Naive thymus-derived CD8-positive, alpha-beta T cell (primary cell): Measurements from ENCODE around the gene HSPB6. TPM values are rescaled to one million over a fixed set of nuclear protein-coding genes. Genes with fewer than 3 reads are reported as not detected.
A peak's percentile ranks its signal among the peaks of the same experiment; 100 is the strongest.
"Not testable (repeated sequence)": the region's sequence is repeated elsewhere in the genome, so short reads cannot be mapped to it uniquely, and the experiment has no call there.

Source experiments
- ATAC-seq, 2 donors: fragments of 150-1000 bp; cut with Tn5 transposase in 1 of 2; sonication (Bioruptor Pico), chemical (Tn5 transposase) in 1 of 2; 1 replicate in 1 of 2; 2 replicates in 1 of 2; pipeline ENCODE4 v1.10.0; 2021; ENCODE audit warnings: mild to moderate bottlenecking in 2 of 2, moderate library complexity in 2 of 2
- POLR2A ChIA-PET: fragments of 350-600 bp; sonication (Branson Sonifier 250); formaldehyde crosslinking; loops from one replicate; lab custom pipeline; 2021; ENCODE audit warnings: antibody characterized with exemption; lab: Charles Lee
- DNase-seq, 10 donors: peaks; one replicate each; pipeline versions ENCODE4 v3.0.0 to v3.0.0-alpha.2; 2020 to 2022
- H3K27ac Mint-ChIP-seq, 10 donors: one replicate each; pipeline ENCODE4 v1.8.0; 2020 to 2022; ENCODE audit warnings: mild to moderate bottlenecking in 10 of 10, mixed read lengths in 10 of 10, moderate library complexity in 4 of 10, inconsistent platforms in 1 of 10
- H3K27me3 Mint-ChIP-seq, 5 donors: one replicate each; pipeline ENCODE4 v1.8.0; 2021 to 2022; ENCODE audit warnings: mixed read lengths in 5 of 5
- H3K36me3 Mint-ChIP-seq, 3 donors: one replicate each; pipeline ENCODE4 v1.8.0; 2020 to 2022; ENCODE audit warnings: mixed read lengths in 3 of 3, mild to moderate bottlenecking in 2 of 3, inconsistent platforms in 1 of 3
- H3K4me1 Mint-ChIP-seq, 4 donors: one replicate each; pipeline ENCODE4 v1.8.0; 2021 to 2022; ENCODE audit warnings: mixed read lengths in 4 of 4
- H3K4me3 Mint-ChIP-seq, 10 donors: one replicate each; pipeline ENCODE4 v1.8.0; 2020 to 2022; ENCODE audit warnings: mild to moderate bottlenecking in 10 of 10, mixed read lengths in 10 of 10, moderate library complexity in 6 of 10, inconsistent platforms in 1 of 10
- H3K9me3 Mint-ChIP-seq, 9 donors: one replicate each; pipeline ENCODE4 v1.8.0; 2020 to 2022; ENCODE audit warnings: mixed read lengths in 9 of 9, mild to moderate bottlenecking in 3 of 9, inconsistent platforms in 1 of 9, moderate library complexity in 1 of 9
- polyA plus RNA-seq, 3 donors: library from polyadenylated mRNA; unstranded; fragments of 300-500 nt; fragmentation: Illumina TruSeq; gene quantifications; one replicate each; pipeline ENCODE4 v1.2.3, GENCODE V29; 2021
- total RNA-seq, 8 experiments: library from RNA in 2 of 8; stranded (reverse) in 2 of 8; gene quantifications; one replicate each; pipeline ENCODE4 v1.2.3 and lab custom pipeline; 2021 to 2026

HSPB6 gene
- total and polyA plus RNA-seq, 5 experiments from 2014 or later: not detected

DNA sequence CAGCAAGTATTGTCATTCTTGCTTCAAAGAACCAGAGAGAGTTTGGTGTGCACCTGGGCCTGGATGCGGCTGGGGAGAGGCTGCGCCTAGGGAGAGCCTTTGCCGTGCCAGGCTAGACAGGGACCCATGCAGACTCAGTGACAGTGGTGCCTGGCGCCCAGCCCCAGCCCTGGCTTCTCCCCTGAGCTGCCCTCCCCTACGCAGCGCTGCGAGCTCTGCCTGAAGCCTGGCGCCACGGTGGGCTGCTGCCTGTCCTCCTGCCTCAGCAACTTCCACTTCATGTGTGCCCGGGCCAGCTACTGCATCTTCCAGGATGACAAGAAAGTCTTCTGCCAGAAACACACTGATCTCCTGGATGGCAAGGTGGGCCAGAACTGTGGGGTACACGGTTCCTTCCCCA is 27.1 kb downstream of the HSPB6 start:
- ATAC-seq (no peak), DNase-seq (no peak)
- Mint-ChIP-seq H3K36me3 (peaks cover 0 to 80% (median 18%) of the 10 kb centered on the region in 3 donors), H3K27me3 (no peaks in the 10 kb centered on the region), H3K4me3 (no peak overlapping the region), H3K4me1 (peaks cover 0 to 15% (median 12%) of the 10 kb centered on the region in 4 donors), H3K9me3 (no peaks in the 10 kb centered on the region), H3K27ac (no peak overlapping the region)
- POLR2A ChIA-PET: no interaction called here

DNA sequence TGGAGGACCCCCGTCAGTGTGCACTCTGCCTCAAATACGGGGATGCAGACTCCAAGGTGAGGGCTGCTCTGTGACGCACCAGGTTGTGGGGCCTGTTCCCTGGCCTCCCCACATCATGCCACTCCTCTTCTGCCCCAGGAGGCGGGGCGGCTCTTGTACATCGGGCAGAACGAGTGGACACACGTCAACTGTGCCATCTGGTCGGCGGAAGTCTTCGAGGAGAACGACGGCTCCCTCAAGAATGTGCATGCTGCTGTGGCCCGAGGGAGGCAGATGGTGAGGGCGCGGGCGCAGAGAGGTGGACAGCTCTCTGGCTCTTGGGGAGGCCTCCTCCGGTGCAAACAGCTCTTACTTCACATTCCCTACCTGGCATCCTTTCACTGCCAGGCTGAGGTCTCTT is 27.8 kb downstream of the HSPB6 start:
- POLR2A ChIA-PET: no interaction called here
- no peak for DNase-seq
- Mint-ChIP-seq H3K27ac (no peak overlapping the region), H3K4me1 (peaks cover 0 to 11% (median 5%) of the 10 kb centered on the region in 4 donors), H3K4me3 (no peak overlapping the region), H3K27me3 (no peaks in the 10 kb centered on the region), H3K9me3 (no peaks in the 10 kb centered on the region), H3K36me3 (peaks cover 0 to 80% (median 21%) of the 10 kb centered on the region in 3 donors)
- ATAC-seq: no peak

DNA sequence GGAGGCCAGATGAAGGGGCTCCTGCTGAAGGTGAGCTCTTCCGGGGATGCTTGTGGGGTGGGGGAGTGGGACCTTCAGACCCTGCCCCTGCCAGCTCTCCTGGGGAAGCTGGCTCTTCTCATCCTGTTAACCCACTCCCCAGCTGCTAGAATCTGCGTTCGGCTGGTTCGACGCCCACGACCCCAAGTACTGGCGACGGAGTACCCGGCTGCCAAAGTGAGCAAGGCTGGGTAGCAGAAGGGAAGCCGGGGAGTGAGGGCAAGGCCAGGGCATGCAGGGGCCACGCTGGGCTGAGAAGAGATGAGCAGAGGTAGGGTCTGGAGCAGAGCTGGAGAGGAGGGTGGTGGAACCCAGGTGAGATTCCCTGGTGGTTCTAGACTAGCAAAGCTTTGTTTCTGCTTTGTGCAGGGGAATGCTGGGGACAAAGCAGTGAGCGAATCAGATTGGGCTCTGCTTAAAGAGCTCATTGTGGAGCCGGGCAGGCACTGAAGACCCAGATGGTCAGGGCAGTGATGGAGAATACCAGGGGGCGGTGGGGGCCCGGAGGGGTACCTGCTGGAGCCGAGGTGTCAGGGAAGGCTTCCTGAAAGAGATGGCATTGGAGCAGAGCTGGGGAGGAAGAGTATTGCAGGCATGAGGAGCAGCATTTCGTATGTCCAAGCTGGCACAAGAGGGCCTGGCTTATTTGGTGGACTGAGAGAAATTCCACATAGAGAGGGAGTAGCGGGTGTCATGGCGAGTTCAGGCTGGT is 28.7 kb downstream of the HSPB6 start:
- Mint-ChIP-seq H3K4me1 (peaks cover 0 to 15% (median 3%) of the 10 kb centered on the region in 4 donors), H3K36me3 (peaks cover 0 to 87% (median 23%) of the 10 kb centered on the region in 3 donors), H3K27me3 (no peaks in the 10 kb centered on the region), H3K4me3 (no peak overlapping the region), H3K9me3 (no peaks in the 10 kb centered on the region), H3K27ac (peak overlapping the region in 1 of 10 donors; percentile 53)
- ATAC-seq (no peak), DNase-seq (no peak)
- POLR2A ChIA-PET: interaction anchor here (0.9 to 1.3 kb wide), 5 partner anchors 9 to 20 kb away, joined by 3 to 6 read pairs (median 5); partner anchors contain the start of genes LIN37, PSENEN and U2AF1L4

DNA sequence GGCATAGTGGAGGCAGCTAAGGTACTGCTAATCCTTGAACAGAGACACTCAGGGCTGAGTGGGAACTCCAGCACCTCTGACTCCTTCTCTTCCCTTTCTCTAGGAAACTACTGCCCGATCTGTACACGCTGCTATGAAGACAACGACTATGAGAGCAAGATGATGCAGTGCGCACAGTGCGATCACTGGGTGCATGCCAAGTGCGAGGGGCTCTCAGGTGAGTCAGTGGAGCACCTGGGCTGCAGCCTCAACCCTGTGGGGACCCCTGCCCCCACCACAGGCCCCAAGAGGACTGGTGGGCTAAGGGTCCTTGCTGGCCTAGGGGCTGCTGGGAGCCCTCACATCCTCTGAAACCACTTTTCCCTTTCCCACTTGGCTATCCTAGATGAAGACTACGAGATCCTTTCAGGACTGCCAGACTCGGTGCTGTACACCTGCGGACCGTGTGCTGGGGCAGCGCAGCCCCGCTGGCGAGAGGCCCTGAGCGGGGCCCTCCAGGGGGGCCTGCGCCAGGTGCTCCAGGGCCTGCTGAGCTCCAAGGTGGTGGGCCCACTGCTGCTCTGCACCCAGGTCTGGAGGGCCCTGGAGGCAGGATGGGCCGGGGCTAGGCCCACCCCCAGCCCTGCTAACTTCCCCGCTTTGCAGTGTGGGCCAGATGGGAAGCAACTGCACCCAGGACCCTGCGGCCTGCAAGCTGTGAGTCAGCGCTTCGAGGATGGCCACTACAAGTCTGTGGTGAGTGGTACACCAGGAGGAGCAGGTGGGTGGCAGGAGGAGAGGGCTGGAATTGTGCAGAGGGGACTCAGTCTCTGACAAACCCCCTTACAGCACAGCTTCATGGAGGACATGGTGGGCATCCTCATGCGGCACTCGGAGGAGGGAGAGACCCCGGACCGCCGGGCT is 29.5 kb downstream of the HSPB6 start:
- ATAC-seq (no peak), DNase-seq (no peak)
- Mint-ChIP-seq H3K9me3 (no peaks in the 10 kb centered on the region), H3K27me3 (no peaks in the 10 kb centered on the region), H3K36me3 (peaks cover 0 to 94% (median 23%) of the 10 kb centered on the region in 3 donors), H3K4me3 (no peak overlapping the region), H3K4me1 (peaks cover 0 to 20% (median 5%) of the 10 kb centered on the region in 4 donors), H3K27ac (peak overlapping the region in 1 of 10 donors; percentile 67)
- POLR2A ChIA-PET: interaction anchor here (0.6 to 1.4 kb wide), 7 partner anchors 9 to 162 kb away, joined by 3 to 6 read pairs (median 5); partner anchors contain the start of genes LIN37, PSENEN and U2AF1L4

DNA sequence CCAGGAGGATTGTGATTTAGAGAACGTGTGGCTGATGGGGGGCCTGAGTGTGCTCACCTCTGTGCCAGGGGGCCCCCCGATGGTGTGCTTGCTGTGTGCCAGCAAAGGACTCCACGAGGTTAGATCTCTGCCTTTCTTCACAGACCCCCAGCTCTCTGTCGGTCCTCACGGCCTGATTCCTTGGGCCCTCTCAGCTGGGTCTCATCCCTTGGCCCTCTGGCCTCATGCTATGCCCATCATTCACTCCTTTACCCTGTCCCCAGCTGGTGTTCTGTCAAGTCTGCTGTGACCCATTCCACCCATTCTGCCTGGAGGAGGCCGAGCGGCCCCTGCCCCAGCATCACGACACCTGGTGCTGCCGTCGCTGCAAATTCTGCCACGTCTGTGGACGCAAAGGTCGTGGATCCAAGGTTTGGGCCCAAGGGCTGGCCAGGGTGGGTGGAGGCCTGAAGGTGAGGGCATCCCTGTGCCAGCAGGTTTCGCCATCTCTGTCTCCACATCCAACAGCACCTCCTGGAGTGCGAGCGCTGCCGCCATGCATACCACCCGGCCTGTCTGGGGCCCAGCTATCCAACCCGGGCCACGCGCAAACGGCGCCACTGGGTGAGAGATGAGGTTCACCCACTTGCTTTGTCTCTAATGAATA is 31.5 kb downstream of the HSPB6 start:
- POLR2A ChIA-PET: interaction anchor here (1.4 to 1.8 kb wide), 2 partner anchors 15 kb away, joined by 5 read pairs; no protein-coding TSS in a partner anchor
- peak overlapping the region in 1 of 10 donors; percentile 65 for H3K27ac Mint-ChIP-seq
- ATAC-seq: no peak
- H3K27me3 Mint-ChIP-seq: no peaks in the 10 kb centered on the region
- peaks cover 0 to 95% (median 22%) of the 10 kb centered on the region in 3 donors for H3K36me3 Mint-ChIP-seq
- DNase-seq: no peak
- peaks cover 0 to 24% (median 9%) of the 10 kb centered on the region in 4 donors for H3K4me1 Mint-ChIP-seq
- H3K9me3 Mint-ChIP-seq: no peaks in the 10 kb centered on the region
- H3K4me3 Mint-ChIP-seq: no peak overlapping the region

DNA sequence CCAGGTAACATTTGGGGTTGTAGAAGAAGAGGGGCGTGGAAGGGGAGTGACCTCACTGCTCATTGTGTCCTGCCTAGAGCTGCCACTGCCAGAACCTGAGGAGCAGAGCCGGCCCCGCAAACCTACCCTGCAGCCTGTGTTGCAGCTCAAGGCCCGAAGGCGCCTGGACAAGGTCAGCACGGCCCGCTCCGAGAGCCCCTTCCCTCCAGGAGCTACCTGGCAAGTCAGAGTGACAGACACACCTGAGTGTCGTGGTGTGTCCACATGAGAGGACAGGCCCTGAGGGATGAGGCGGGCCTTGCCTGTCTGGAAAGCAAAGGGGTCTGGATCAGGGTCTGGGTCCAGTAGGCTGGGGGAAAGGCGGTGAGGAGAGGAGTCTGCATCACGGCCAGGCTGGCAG is 32.3 kb downstream of the HSPB6 start:
- Mint-ChIP-seq H3K27me3 (no peaks in the 10 kb centered on the region), H3K36me3 (peaks cover 0 to 90% (median 17%) of the 10 kb centered on the region in 3 donors), H3K9me3 (no peaks in the 10 kb centered on the region), H3K27ac (no peak overlapping the region), H3K4me1 (peaks cover 4 to 31% (median 13%) of the 10 kb centered on the region in 4 donors), H3K4me3 (no peak overlapping the region)
- ATAC-seq (no peak), DNase-seq (no peak)
- POLR2A ChIA-PET: interaction anchor here (0.7 to 1.8 kb wide), 2 partner anchors 16 to 20 kb away, joined by 3 to 5 read pairs; partner anchors contain the start of gene U2AF1L4

DNA sequence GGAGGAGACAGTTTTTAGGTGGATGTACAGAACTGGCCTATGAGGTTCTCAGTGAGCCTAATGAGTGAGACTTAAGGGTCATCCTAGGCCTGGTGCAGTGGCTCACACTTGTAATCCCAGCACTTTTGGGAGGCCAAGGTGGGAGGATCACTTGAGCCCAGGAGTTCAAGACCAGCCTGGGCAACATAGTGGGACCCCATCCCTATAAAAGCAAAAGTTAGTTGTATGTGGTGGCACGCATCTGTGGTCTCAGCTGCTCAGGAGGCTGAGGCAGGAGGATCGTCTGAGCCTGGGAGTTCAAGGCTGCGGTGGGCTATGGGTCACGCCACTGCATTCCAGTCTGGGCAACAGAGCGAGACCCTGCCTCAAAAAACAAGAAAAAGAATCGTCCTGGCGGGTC is 32.7 kb downstream of the HSPB6 start:
- H3K4me3 Mint-ChIP-seq: peak overlapping the region in 1 of 10 donors; percentile 14
- POLR2A ChIA-PET: interaction anchor here (0.7 to 1.8 kb wide), 2 partner anchors 16 to 21 kb away, joined by 3 to 5 read pairs; partner anchors contain the start of gene U2AF1L4
- not testable (repeated sequence) for H3K9me3 Mint-ChIP-seq, DNase-seq, H3K27ac Mint-ChIP-seq, H3K27me3 Mint-ChIP-seq, ATAC-seq
- peaks cover 8 to 35% (median 16%) of the 10 kb centered on the region in 4 donors for H3K4me1 Mint-ChIP-seq
- H3K36me3 Mint-ChIP-seq: peaks cover 0 to 86% (median 17%) of the 10 kb centered on the region in 3 donors

DNA sequence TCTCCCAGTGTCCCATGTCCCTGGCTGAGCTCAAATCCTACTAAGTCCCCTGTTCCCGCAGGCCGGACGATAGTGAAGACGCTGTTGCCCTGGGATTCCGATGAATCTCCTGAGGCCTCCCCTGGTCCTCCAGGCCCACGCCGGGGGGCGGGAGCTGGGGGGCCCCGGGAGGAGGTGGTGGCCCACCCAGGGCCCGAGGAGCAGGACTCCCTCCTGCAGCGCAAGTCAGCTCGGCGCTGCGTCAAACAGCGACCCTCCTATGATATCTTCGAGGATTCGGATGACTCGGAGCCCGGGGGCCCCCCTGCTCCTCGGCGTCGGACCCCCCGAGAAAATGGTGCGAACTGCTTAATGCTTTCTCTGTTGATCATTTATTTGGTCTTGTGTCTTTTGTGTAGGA is 33.2 kb downstream of the HSPB6 start:
- ATAC-seq: no peak
- H3K4me3 Mint-ChIP-seq: peak overlapping the region in 1 of 10 donors; percentile 14
- H3K27ac Mint-ChIP-seq: no peak overlapping the region
- POLR2A ChIA-PET: interaction anchor here (0.9 to 1.8 kb wide), 2 partner anchors 17 to 21 kb away, joined by 5 read pairs; partner anchors contain the start of gene U2AF1L4
- peaks cover 11 to 40% (median 20%) of the 10 kb centered on the region in 4 donors for H3K4me1 Mint-ChIP-seq
- H3K27me3 Mint-ChIP-seq: no peaks in the 10 kb centered on the region
- no peaks in the 10 kb centered on the region for H3K9me3 Mint-ChIP-seq
- peaks cover 0 to 81% (median 14%) of the 10 kb centered on the region in 3 donors for H3K36me3 Mint-ChIP-seq
- DNase-seq: no peak

DNA sequence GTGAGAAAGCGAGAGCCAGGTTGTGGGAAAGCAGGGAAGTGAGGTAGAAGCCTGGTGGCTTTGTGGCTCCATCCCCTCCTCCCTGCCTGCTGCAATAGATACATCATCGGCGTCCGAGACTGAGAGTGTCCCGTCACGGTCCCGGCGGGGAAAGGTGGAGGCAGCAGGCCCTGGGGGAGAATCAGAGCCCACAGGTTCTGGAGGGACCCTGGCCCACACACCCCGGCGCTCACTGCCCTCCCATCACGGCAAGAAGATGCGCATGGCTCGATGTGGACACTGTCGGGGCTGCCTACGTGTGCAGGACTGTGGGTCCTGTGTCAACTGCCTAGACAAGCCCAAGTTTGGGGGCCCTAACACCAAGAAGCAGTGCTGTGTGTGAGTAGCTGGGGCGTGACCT is 33.9 kb downstream of the HSPB6 start:
- Mint-ChIP-seq H3K27ac (peak overlapping the region in 1 of 10 donors; percentile 33), H3K4me1 (peaks cover 9 to 40% (median 20%) of the 10 kb centered on the region in 4 donors), H3K4me3 (no peak overlapping the region), H3K36me3 (peaks cover 0 to 74% (median 13%) of the 10 kb centered on the region in 3 donors), H3K27me3 (no peaks in the 10 kb centered on the region), H3K9me3 (no peaks in the 10 kb centered on the region)
- DNase-seq (no peak), ATAC-seq (no peak)
- POLR2A ChIA-PET: interaction anchor here (0.9 kb wide), 1 partner anchor 22 kb away, joined by 5 read pairs; the partner anchor contains the start of gene U2AF1L4

DNA sequence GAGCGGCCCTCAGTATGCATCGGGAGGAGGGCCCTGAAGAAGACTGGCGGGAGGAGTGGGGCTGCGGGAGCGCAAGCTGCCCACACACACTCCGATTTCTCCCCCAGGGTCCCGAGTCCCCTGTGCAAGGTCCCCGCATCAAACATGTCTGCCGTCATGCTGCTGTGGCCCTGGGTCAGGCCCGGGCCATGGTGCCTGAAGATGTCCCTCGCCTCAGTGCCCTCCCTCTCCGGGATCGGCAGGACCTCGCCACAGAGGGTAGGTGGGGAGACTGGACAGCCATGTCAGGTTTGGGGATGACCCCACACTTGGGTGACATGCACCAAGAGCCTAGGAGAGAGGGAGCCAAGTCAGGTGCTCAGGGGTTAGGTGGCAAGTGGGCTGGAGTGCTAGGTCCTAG is 34.4 kb downstream of the HSPB6 start:
- no peaks in the 10 kb centered on the region for H3K9me3 Mint-ChIP-seq

DNA sequence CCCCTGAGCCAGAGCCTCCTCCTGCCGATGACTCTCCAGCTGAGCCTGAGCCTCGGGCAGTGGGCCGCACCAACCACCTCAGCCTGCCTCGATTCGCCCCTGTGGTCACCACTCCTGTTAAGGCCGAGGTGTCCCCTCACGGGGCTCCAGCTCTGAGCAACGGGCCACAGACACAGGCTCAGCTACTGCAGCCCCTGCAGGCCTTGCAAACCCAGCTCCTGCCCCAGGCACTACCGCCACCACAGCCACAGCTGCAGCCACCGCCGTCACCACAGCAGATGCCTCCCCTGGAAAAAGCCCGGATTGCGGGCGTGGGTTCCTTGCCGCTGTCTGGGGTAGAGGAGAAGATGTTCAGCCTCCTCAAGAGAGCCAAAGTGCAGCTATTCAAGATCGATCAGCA is 35.5 kb downstream of the HSPB6 start:
- peaks cover 0 to 61% (median 13%) of the 10 kb centered on the region in 3 donors for H3K36me3 Mint-ChIP-seq
- no peak for DNase-seq
- POLR2A ChIA-PET: interaction anchor here (0.9 to 4.3 kb wide), 3 partner anchors 16 to 27 kb away, joined by 3 to 26 read pairs (median 4); partner anchors contain the start of gene LIN37
- H3K9me3 Mint-ChIP-seq: no peaks in the 10 kb centered on the region
- H3K27ac Mint-ChIP-seq: peak overlapping the region in 2 of 10 donors; percentile 7 to 59
- H3K27me3 Mint-ChIP-seq: no peaks in the 10 kb centered on the region
- ATAC-seq: no peak
- H3K4me3 Mint-ChIP-seq: peak overlapping the region in 5 of 10 donors; percentile 2 to 58 (median 33)
- H3K4me1 Mint-ChIP-seq: peaks cover 13 to 45% (median 28%) of the 10 kb centered on the region in 4 donors

More for the DNA sequence above, 34.4 kb downstream of the HSPB6 start:
- peaks cover 9 to 40% (median 21%) of the 10 kb centered on the region in 4 donors for H3K4me1 Mint-ChIP-seq
- POLR2A ChIA-PET: interaction anchor here (0.7 to 4.3 kb wide), 2 partner anchors 18 to 26 kb away, joined by 3 to 26 read pairs; partner anchors contain the start of gene LIN37
- no peak overlapping the region for H3K27ac Mint-ChIP-seq
- peak overlapping the region in 1 of 10 donors; percentile 10 for H3K4me3 Mint-ChIP-seq
- peaks cover 0 to 70% (median 13%) of the 10 kb centered on the region in 3 donors for H3K36me3 Mint-ChIP-seq
- DNase-seq (peak in 1 of 10 donors; percentile 58), ATAC-seq (no peak)
- no peaks in the 10 kb centered on the region for H3K27me3 Mint-ChIP-seq
